GM04503 (cell line): ENCODE measurements around the gene ATP11A.

Experiments used
- DNase-seq: peaks from one replicate; pipeline ENCODE4 v3.0.0-alpha.2; 2012; ENCODE audit warnings: low read depth

ATP11A gene

DNA sequence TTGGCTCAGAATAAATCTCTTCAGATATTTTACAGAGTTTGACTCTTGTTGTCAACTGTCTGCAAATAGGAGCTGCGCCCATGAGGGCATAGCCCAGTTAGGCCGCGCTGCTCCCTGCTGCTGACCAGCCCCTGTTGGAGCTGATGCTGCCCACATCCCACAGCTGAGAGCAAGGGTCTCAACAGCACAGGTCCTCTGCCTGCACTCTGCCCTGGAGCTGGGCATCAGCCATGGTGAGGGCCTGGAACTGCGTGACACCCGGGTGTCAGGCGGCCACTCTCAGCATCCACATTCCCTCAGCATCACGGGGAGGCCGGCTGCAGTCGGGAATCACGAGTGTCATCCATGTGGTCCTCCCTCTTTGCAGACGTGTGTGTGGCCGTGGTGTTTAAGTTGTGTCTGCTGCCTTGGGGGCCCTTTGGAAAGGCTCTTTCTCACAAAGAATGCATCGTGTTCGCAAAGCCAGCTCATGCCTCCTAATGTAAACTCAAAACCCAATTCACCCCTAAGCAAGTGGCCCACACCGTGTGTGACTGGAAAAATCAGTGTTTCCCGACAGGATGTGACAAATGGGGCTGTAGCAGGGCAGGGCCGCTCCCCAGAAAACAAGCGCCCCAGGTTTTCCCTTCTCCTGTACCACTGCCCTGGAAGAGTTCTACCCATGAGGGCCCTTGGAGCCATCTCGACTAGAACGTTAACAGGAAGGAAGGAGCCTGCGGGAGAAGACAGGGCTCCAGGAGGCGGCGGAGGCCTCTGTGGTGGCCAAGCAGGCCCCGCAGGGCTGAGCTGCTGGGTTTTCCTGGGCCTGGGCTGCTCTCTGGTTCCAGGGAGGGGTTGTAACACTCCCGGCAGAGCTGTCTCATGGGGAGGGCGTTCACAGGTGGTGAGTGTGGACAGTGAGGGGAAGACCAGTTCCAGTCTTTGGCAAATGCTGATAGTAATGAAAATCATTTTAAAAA lies 20.3 kb downstream of the ATP11A start:
- DNase-seq: no peak

- no peak for DNase-seq
Measured at GRCh38 chr13:112710855-112711527, 21.2 kb downstream of the ATP11A start.

DNA sequence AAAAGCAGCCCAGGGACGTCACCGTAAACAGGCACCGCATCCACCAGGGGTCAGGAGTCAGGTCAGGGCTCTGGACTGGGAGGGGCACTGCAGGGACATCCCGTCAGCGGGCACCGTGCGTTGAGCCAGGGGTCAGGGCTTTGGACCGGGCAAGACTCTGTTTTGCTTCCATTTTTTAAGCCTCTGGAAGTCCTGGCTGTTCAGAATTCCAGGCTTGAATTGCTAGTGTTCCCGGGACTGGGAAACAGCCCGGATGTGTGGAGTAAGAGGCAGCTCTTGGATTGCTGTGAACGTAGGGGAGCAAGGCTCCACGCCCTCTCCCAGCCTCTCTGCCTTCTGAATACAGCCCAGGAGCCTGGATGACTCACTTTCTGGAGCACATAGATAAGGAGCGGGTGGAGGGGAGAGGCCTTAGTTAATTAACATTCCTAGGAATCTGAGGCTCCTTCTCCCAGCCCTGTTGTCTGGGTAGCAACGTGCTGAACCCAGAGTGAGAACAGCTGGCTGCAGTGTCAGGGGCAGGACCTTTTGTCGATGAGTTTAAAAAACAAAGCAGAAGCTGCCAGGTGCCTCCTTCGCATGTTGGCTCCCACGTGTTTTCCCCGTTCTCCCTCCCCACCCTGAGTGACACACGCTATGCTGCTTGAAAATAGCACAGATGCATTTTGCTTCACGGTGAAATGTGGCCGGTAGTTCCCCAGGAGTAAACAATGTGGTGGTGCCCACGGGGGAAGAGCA lies 21.9 kb downstream of the ATP11A start:
- peak; percentile 97 for DNase-seq

GRCh38 chr13:112712451-112713207 lies 22.8 kb downstream of the ATP11A start:
- no peak for DNase-seq

GRCh38 chr13:112713517-112714253 lies 23.8 kb downstream of the ATP11A start:
- DNase-seq: no peak

DNA sequence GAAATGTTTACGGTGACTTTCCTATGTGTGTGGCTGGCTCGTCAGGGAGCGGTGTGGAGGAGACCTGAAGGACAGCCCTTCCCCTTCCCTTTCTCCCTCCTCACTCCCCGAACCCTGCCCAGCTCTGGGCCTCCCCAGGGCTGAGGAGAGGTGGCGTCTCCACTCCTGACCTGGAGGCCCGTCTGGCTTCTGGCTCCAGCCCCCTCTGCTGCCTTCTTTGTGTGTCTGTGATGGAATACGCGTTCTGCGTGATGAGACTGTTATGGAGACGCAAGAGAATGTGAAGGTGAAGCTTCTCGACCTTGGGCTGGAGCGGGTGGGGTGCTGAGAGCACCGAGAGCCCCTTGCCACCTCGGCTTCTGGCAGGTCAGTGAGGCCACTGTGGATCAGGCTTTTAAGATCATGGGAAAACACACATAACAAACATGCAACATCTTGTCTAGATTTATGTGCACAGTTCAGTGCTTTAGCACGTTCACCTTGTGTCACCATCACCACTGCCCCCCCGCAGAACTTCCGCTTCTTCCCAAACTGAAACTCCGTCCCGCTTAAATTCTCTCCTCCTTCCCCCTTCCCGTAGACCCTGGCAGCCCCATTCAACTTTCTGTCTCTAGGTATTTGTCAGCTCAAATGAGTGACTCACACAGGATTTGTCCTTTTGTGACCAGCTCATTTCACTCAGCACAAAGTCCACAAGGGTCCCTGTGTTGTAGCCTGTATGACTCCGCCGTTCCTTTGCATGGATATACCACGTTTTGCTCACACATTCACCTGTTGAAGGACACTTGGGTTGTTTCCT lies 24.7 kb downstream of the ATP11A start:
- DNase-seq: no peak

DNA sequence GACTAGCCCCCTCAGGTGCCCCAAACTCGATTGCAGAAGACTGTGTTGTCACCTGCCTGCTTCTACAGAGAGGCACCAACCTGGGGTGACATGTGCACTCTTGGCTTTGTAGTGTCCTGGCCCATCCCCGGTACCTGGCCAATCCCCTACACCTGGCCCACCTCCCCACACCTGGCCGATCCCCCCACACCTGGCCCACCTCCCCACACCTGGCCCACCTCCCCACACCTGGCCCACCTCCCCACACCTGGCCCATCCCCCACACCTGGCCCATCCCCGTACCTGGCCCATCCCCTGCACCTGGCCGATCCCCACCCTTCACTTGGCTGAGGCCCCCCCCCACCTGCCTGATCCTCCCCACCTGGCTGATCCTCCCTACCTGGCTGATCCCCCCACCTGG lies 25.4 kb downstream of the ATP11A start:
- no peak for DNase-seq

DNA sequence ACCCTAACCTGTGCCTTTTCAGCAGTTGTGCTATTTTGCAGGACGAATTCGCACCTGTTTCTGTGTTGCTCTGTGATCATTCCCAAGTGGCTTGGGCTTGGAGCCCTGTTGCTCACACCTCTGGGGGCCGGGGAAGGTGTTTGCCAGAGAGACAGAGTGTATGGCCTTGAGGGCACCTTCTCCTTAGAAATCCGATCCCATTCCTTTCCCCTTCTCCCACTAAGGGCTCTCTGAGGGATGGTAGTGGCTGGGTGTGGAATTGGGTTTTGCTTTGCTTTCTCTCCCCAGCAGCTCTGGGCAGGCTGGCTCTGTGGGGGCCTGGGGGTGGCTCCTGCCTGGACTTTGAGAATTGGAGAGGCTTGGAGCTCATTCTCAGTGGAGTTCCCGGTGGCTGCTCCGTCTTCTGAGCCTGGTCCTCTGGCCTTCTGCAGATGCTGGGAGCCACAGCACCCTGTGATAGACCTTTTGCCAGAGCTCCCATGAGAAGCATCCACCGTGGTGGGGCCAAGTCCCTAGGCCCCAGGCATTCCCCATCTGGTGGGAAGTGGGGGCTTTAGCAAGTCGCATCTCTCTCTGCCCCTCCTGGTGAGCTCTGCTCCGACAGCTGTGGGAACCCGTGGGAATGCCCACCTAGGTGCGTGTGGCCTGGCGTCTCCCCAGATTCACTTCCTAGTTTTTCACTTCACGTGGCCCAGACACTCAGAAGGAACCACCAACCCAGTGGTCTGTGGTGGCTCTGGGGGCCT lies 26.1 kb downstream of the ATP11A start:
- no peak for DNase-seq

DNA sequence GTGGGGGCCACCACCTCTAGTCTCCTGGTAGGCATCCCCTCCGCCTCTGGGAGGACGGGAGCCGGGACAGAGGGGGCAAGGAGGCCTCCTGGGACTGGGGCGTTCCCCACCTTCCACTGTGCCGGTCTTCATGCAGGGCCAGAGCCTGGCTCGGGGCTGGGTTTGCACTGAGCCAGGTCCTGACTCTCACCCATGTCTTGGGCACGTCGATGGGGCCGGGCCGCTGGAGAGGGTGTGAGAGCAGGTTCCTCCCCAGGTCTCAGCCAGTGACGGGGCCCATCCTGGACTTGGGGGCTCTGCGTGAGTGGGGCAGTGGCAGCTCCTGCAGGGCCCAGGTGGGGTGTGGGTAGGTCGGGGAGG lies 26.6 kb downstream of the ATP11A start:
- DNase-seq: no peak

GRCh38 chr13:112716841-112717520 lies 27.1 kb downstream of the ATP11A start:
- DNase-seq: no peak

GRCh38 chr13:112718318-112718717 lies 28.5 kb downstream of the ATP11A start:
- DNase-seq: no peak

DNA sequence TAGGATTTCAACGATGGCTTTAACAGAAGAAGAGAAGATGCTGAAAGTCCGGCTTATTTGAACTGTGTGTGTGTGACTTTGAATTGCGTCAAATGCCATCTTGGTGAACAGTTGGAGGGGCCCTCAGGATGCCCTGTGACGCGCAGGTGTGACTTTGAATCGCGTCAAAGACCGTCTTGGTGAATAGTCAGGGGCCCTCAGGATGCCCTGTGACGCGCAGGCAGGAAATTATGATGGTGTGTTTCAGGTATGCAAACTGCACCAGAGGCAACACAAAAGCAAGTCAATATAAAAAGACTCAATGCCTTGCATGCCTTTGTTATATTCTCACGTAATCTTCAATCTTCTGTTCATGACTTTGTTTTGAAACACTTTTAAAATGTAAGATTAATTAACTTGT lies 29.2 kb downstream of the ATP11A start:
- no peak for DNase-seq

- DNase-seq: no peak
Measured at GRCh38 chr13:112719556-112719955, 29.7 kb downstream of the ATP11A start.

GRCh38 chr13:112720251-112720650 lies 30.4 kb downstream of the ATP11A start:
- DNase-seq: no peak

DNA sequence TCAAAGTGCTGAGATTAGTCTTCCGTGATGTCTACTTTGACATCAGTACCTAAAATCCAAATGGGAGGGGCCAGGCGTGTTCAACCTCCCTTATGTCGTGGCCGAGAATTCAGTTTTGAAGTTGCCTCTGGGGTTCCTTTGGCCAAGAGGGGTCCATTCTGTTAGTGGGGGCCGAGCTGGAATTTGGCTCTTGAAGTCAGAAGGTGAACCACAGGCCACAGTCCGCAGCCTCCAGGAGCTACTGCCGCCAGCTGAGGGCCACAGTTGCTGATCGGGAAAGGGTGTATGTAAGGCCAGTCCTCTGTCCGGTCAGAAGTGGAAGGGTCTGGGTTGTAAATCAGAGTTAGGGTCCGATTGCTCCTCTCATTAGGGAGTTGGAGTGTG lies 31.0 kb downstream of the ATP11A start:
- DNase-seq: no peak

GRCh38 chr13:112721198-112722104 lies 31.6 kb downstream of the ATP11A start:
- DNase-seq: no peak

GRCh38 chr13:112722433-112723263 lies 32.8 kb downstream of the ATP11A start:
- no peak for DNase-seq
